ENCODE data around the gene ZDHHC24.
"Not testable (repeated sequence)": the region's sequence is repeated elsewhere in the genome, so short reads cannot be mapped to it uniquely, and the experiment has no call there.

ZDHHC24 gene

DNA sequence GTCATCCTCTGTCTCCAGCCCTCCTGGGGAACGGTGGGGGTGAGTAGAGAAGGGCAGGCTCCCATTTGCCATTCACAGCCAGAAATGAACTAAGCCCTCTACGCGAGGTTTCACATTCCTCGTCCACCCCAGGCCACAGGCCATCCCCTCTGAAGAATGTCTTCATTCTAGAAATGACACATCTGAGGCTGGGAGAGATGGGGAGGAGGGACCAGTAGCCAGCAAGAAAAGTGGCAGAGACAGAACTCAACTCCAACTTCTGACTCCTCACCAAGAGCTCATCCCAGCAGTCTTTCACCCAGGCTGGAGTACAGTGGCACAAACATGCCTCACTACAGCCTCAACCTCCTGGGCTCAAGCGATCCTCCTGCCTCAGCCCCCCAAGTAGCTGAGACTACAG lies 19.1 kb upstream of the ZDHHC24 start:
- DNase-seq: no peak

GRCh38 chr11:66564538-66564937 lies 18.7 kb upstream of the ZDHHC24 start:
- no peak for DNase-seq

DNA sequence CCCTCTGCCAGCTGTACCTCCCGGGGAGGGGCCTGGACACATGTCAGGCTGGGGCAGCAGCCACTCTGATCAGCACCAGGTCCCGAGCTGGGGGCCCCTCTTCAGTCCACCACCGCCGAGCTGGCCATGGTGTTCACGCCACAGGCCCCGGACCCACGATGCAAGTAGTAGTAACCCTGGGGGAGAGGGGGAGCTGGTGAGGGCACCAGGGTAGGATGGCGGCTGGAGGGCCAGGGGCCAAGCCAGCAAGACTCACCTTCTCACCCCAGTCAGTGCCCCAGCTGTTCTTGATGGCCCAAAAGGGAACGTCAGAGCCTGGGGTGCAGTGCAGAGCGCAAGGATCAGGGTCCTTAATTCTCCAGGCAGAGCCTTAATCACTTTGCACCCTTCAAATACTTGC lies 18.0 kb upstream of the ZDHHC24 start:
- no peak for DNase-seq

DNA sequence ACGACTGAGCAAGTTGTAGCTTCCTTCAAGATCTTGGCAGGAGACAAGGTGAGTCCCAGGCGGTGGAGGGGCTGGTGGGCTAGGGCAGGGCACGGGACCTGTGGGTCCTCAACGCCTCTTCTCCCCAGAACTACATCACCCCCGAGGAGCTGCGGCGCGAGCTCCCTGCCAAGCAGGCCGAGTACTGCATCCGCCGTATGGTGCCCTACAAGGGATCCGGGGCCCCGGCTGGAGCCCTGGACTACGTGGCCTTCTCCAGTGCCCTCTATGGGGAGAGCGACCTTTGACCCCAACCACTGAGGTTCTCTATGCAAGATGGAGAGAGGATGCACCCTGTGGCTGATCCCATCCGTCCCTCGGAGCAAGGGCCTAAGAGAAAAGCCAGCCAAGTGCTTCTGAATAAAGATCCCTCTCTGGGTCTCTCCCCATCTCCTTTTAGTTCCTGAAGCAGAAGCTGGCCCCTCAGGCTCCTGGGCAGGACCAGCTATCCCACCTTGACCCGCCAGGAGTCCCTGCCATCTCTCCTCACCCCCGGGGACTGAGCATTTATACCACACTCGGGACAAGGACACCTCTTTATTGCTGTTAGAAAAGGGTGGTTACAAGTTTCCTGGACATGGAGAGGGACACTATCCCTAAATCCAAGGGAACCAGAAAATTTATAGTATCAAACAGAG lies 17.2 kb upstream of the ZDHHC24 start:
- DNase-seq: no peak

DNA sequence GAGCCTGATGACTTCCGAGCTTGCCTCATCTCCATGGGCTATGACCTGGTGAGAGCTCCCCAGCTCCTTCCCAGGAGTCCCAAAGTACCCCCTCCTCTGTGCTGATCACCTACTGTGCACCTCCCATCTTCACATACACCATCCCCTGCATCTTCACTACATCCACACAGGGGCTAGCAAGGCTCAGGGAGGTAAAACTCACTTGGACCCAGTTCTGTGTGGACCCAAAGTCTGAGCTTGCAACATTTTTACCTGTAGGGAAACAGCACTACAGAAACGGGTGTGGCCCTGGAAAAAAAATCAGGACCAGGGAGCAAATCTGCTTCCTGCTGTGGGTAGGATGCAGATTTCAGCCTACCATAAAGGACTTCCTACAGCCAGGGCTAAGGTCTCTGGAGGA lies 16.4 kb upstream of the ZDHHC24 start:
- no peak for DNase-seq

- DNase-seq: no peak
Observed at GRCh38 chr11:66561975-66562248, 16.1 kb upstream of the ZDHHC24 start.

- DNase-seq: no peak
Observed at GRCh38 chr11:66561178-66561974, 15.5 kb upstream of the ZDHHC24 start.

GRCh38 chr11:66559866-66560676 lies 14.2 kb upstream of the ZDHHC24 start:
- DNase-seq: no peak

DNA sequence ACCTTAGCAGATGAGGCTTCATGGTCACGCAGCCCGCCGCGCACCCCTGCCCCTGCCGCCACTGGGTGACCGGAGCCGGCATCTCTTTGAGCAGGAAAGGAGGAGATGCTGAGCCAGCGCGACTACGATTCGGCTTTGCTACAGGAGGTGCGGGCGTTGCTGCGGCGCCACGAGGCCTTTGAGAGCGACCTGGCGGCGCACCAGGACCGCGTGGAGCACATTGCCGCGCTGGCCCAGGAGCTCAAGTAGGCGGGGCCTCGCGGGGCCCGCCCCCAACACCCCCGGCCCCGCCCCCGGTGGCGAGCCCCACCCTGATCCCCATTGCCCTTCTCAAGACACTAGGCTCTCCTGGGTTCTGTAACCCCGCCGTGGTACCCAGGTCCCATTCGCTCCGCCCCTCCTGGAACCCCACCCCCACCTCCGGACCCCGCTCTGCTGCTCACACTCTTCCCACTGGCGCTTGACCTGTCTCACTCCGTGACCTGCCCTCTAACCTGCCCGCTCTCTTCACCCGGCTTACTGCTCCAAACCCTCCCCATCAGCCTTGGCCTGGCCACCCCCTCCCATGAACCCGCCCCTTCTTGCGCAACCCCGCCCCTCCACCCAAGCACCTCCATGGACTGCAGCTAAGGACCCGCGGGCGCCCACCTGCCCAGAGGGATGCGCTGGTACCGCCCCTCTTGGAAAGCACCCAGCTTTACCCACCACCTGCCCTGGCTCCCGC lies 13.5 kb upstream of the ZDHHC24 start:
- DNase-seq: peak; percentile 0

GRCh38 chr11:66557733-66558326 lies 12.0 kb upstream of the ZDHHC24 start:
- DNase-seq: no peak

DNA sequence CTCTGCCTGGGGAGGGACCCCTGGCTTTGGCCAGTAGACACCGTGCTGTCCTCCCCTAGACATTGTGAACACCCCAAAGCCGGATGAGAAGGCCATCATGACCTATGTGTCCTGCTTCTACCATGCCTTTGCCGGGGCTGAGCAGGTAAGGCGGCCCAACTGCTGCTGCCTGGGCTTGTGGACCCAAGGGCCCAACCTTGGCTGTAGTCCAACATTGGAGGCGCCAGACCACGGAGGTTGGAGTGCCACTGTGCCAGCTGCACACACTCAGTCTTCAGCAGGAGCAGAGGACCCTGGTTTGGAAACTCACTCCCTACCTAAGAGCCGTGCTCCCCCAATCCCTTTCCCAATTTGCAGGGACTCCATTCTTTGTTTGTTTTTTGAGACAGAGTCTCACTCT lies 10.2 kb upstream of the ZDHHC24 start:
- no peak for DNase-seq

- no peak for DNase-seq
Observed at GRCh38 chr11:66555416-66555815, 9.6 kb upstream of the ZDHHC24 start.

- no peak for DNase-seq
Observed at GRCh38 chr11:66554602-66555001, 8.8 kb upstream of the ZDHHC24 start.

- DNase-seq: no peak
Observed at GRCh38 chr11:66550887-66551286, 5.0 kb upstream of the ZDHHC24 start.

DNA sequence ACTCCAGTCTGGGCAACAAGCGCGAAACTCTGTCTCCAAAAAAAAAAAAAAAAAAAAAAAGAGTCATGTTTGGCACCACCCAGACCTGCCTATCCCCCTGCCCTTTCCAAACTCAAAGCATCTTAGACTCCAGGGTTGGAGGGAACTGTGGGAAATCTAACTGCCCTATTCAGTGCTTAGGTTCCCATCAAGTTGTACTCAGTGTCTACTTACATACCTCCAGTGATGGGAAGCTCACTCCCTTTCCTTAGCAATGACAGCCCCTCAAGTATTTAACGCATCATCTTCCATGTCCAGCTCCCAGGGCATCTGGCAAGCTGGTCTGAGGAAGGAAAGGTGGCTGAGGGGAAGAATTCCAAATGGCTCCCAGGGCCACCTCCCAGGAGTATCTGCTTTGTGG lies 3.8 kb upstream of the ZDHHC24 start:
- no peak for DNase-seq

- no peak for DNase-seq
Observed at GRCh38 chr11:66548774-66549630, 3.2 kb upstream of the ZDHHC24 start.

GRCh38 chr11:66548041-66548440 lies 2.2 kb upstream of the ZDHHC24 start:
- no peak for DNase-seq

DNA sequence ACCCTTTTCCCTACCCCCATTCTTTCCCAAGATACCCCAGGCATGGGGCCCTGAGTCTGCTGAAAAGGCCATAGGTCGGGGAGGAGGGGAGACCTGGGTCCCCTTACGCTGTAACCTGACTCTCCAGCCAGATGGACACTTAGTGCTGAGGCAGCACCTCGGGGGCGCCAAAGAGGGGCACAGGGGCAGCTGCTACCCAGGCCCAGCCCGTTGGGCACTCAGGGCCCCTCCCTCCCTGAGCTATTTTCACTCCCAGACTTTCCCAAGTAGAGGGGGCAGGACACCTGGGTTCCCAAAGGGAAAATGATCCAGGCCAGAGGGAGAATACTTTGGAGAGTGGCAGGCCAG lies 1.8 kb upstream of the ZDHHC24 start:
- DNase-seq: no peak

- peak; percentile 11 for DNase-seq
Observed at GRCh38 chr11:66546966-66547661, 1.3 kb upstream of the ZDHHC24 start.

- no peak for DNase-seq
Observed at GRCh38 chr11:66546368-66546965, 619 bp upstream of the ZDHHC24 start, which contains the start of gene ACTN3. Gene ACTN3 (plus strand): TSS chr11:66546903. CDS start chr11:66546938, 35 bp downstream.

DNA sequence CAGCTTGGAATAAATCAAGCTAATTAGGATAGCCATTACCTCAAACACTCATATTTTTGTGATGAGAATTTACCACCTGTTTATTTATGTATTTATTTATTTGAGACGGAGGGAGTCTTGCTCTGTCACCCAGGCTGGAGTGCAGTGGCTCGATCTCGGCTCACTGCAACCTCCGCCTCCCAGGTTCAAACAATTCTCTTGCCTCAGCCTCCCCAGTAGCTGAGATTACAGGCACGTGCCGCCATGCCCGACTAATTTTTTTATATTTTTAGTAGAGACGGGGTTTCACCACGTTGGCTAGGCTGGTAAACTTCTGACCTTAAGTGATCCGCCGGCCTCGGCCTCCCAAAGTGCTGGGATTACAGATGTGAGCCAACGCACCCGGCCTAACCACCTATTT lies 896 bp downstream of the ZDHHC24 start:
- DNase-seq: not testable (repeated sequence)
